Measurements from ENCODE around the gene RASSF1.

Gene RASSF1

GRCh38 chr3:50365080-50365841 lies 24.6 kb upstream of the RASSF1 start:
- DNase-seq, result peak; percentile 77 to 81

- no peak for DNase-seq
These were observed 24.0 kb upstream of the RASSF1 start for GRCh38 chr3:50364573-50365079.

- no peak for DNase-seq
These were observed 19.1 kb upstream of the RASSF1 start for GRCh38 chr3:50359760-50360110.

- DNase-seq, result peak; percentile 92 to 95
These were observed 18.5 kb upstream of the RASSF1 start, which contains the start of gene TMEM115 for GRCh38 chr3:50358911-50359759. TSS of gene TMEM115 (minus strand) at chr3:50359521. CDS start at chr3:50359063, 458 bp downstream.

- no peak for DNase-seq
These were observed 17.8 kb upstream of the RASSF1 start for GRCh38 chr3:50358355-50358910.

- DNase-seq, result no peak
These were observed 16.8 kb upstream of the RASSF1 start for GRCh38 chr3:50357481-50357880.

- DNase-seq, result no peak
These were observed 15.9 kb upstream of the RASSF1 start for GRCh38 chr3:50356553-50356952.

GRCh38 chr3:50355829-50356552 lies 15.4 kb upstream of the RASSF1 start:
- DNase-seq, result no peak

- no peak for DNase-seq
These were observed 14.2 kb upstream of the RASSF1 start for GRCh38 chr3:50354850-50355249.

GRCh38 chr3:50354186-50354764 lies 13.6 kb upstream of the RASSF1 start:
- no peak for DNase-seq

- DNase-seq, result no peak
These were observed 12.8 kb upstream of the RASSF1 start for GRCh38 chr3:50353245-50354004.

- DNase-seq, result no peak
These were observed 12.1 kb upstream of the RASSF1 start for GRCh38 chr3:50352781-50353180.

- DNase-seq, result no peak
These were observed 10.7 kb upstream of the RASSF1 start for GRCh38 chr3:50351323-50351697.

- DNase-seq, result peak; percentile 83 to 91
These were observed 10.1 kb upstream of the RASSF1 start, which contains the start of the genes CYB561D2 and NPRL2 for GRCh38 chr3:50350527-50351322. TSS of gene CYB561D2 (plus strand) at chr3:50350862. CDS start at chr3:50351434, 572 bp downstream. TSS of gene NPRL2 (minus strand) at chr3:50350775. CDS start at chr3:50350652, 123 bp downstream.

- no peak for DNase-seq
These were observed 9.5 kb upstream of the RASSF1 start for GRCh38 chr3:50350213-50350526.

- peak; percentile 58 to 62 for DNase-seq
These were observed 6.7 kb upstream of the RASSF1 start for GRCh38 chr3:50347187-50347813.

GRCh38 chr3:50345586-50346234 lies 5.1 kb upstream of the RASSF1 start, which contains the start of gene ZMYND10:
TSS of gene ZMYND10 (minus strand) at chr3:50345732. CDS start at chr3:50345579, 153 bp downstream.
- DNase-seq, result peak; percentile 11 to 31

- DNase-seq, result no peak
These were observed 4.4 kb upstream of the RASSF1 start for GRCh38 chr3:50345008-50345407.

GRCh38 chr3:50342813-50343633 lies 2.4 kb upstream of the RASSF1 start:
- DNase-seq, result no peak
